ENCODE measurements around the gene NEO1.
"Not testable (repeated sequence)": the region's sequence is repeated elsewhere in the genome, so short reads cannot be mapped to it uniquely, and the experiment has no call there.

NEO1 gene

GRCh38 chr15:73270366-73271097 lies 218.3 kb downstream of the NEO1 start:
- DNase-seq: no peak

- DNase-seq: peak in 2 of 4 experiments; percentile 5 to 7
Measured at GRCh38 chr15:73273181-73274002, 221.1 kb downstream of the NEO1 start.

- DNase-seq: no peak
Measured at GRCh38 chr15:73275862-73276261, 223.6 kb downstream of the NEO1 start.

GRCh38 chr15:73282567-73283365 lies 230.5 kb downstream of the NEO1 start:
- DNase-seq: no peak

GRCh38 chr15:73283366-73283962 lies 231.2 kb downstream of the NEO1 start:
- no peak for DNase-seq

GRCh38 chr15:73284090-73284716 lies 231.9 kb downstream of the NEO1 start:
- no peak for DNase-seq

- no peak for DNase-seq
Measured at GRCh38 chr15:73286311-73286710, 234.0 kb downstream of the NEO1 start.

- DNase-seq: no peak
Measured at GRCh38 chr15:73287019-73287418, 234.8 kb downstream of the NEO1 start.

- DNase-seq: no peak
Measured at GRCh38 chr15:73291441-73291840, 239.2 kb downstream of the NEO1 start.

- no peak for DNase-seq
Measured at GRCh38 chr15:73293773-73294172, 241.5 kb downstream of the NEO1 start.

GRCh38 chr15:73295630-73296286 lies 243.5 kb downstream of the NEO1 start:
- DNase-seq: no peak

- DNase-seq: no peak
Measured at GRCh38 chr15:73296609-73297353, 244.5 kb downstream of the NEO1 start.

GRCh38 chr15:73298522-73299245 lies 246.4 kb downstream of the NEO1 start:
- DNase-seq: no peak

GRCh38 chr15:73300286-73300685 lies 248.0 kb downstream of the NEO1 start:
- DNase-seq: not testable (repeated sequence)

- no peak for DNase-seq
Measured at GRCh38 chr15:73303636-73304035, 251.4 kb downstream of the NEO1 start.

GRCh38 chr15:73305331-73306211 lies 253.3 kb downstream of the NEO1 start:
- DNase-seq: no peak

GRCh38 chr15:73308305-73308704 lies 256.0 kb downstream of the NEO1 start:
- DNase-seq: no peak

GRCh38 chr15:73313861-73314260 lies 261.6 kb downstream of the NEO1 start:
- DNase-seq: no peak

Measured in activated CD4-positive, CD25-positive, alpha-beta regulatory T cell (primary cell).